BJ (cell line): ENCODE measurements around the gene SERPINH1. TPM values are rescaled to one million over a fixed set of nuclear protein-coding genes. Genes with fewer than 3 reads are reported as not detected.

Source experiments
- CTCF ChIA-PET: fragments of 350-600 bp; formaldehyde crosslinking; extraction: SDS; loops from one replicate; lab custom pipeline; 2021; ENCODE audit warnings: antibody characterized with exemption, inconsistent platforms; lab: Yijun Ruan, JAX
- POLR2A ChIA-PET: fragments of 300-600 bp; sonication (Branson Sonifier 250); formaldehyde crosslinking; extraction: SDS; loops from one replicate; lab custom pipeline; 2021; ENCODE audit warnings: antibody characterized with exemption; lab: Charles Lee
- DNase-seq: peaks from one replicate; pipeline ENCODE4 v3.0.0-alpha.2; 2011; ENCODE audit warnings: low read depth
- H3K27me3 ChIP-seq: 2 replicates; pipeline ENCODE4 v1.6.0; 2011; ENCODE audit warnings: low read length; ENCODE audit not compliant: control insufficient read depth, insufficient read depth
- H3K36me3 ChIP-seq: 2 replicates; pipeline ENCODE4 v1.5.1; 2011; ENCODE audit warnings: low read length; ENCODE audit not compliant: control insufficient read depth, insufficient read depth
- H3K4me3 ChIP-seq: 2 replicates; pipeline ENCODE4 v1.5.1; 2011; ENCODE audit warnings: low read depth, mild to moderate bottlenecking, control low read depth, low read length
- CTCF ChIP-seq: IDR thresholded peaks from 2 replicates; pipeline ENCODE4 v1.5.1; 2011; ENCODE audit warnings: low read depth, mild to moderate bottlenecking, control low read depth, inconsistent platforms, low read length, moderate library complexity; ENCODE audit not compliant: insufficient read depth
- polyA plus RNA-seq: library from polyadenylated mRNA; depleted of rRNA; stranded (reverse); fragments of >200 nt; gene quantifications from 2 replicates; pipeline ENCODE4 v1.2.3, GENCODE V29; 2011

The SERPINH1 gene
- polyA plus RNA-seq, 1 experiment: 1,604 TPM

- Histone ChIP-seq H3K27me3 (peaks cover 7% of the 10 kb centered on the region; the same call in 1 of the 2 replicates), H3K4me3 (no peak overlapping the region), H3K36me3 (no peaks in the 10 kb centered on the region)
- no peak for DNase-seq
- ChIA-PET CTCF (interaction anchor here (0.6 to 8.2 kb wide), 28 partner anchors 9 to 788 kb away, joined by 3 to 168 read pairs (median 5); no protein-coding TSS in a partner anchor), POLR2A (no interaction called here)
- peak; percentile 79 for TF ChIP-seq CTCF
These were observed 29.6 kb upstream of the SERPINH1 start for GRCh38 chr11:75532200-75533048.

- DNase-seq: no peak
- no peaks in the 10 kb centered on the region for H3K36me3 ChIP-seq
- ChIA-PET POLR2A (no interaction called here), CTCF (interaction anchor here (0.7 to 8.2 kb wide), 6 partner anchors 9 to 147 kb away, joined by 5 to 168 read pairs (median 48); no protein-coding TSS in a partner anchor)
- no peak overlapping the region for H3K4me3 ChIP-seq
- H3K27me3 ChIP-seq: 0 out of 2 replicates have a peak, but pooled peaks cover 7% of the 10 kb centered on the region
- no peak for TF ChIP-seq CTCF
These were observed 28.2 kb upstream of the SERPINH1 start for GRCh38 chr11:75533896-75534258.

GRCh38 chr11:75534259-75535069 is 27.6 kb upstream of the SERPINH1 start:
- POLR2A ChIA-PET: no interaction called here
- H3K36me3 ChIP-seq: no peaks in the 10 kb centered on the region
- DNase-seq: no peak
- no peak for TF ChIP-seq CTCF
- CTCF ChIA-PET: interaction anchor here (0.7 to 8.2 kb wide), 7 partner anchors 9 to 147 kb away, joined by 3 to 168 read pairs (median 40); no protein-coding TSS in a partner anchor
- 0 out of 2 replicates have a peak, but pooled peaks cover 3% of the 10 kb centered on the region for H3K27me3 ChIP-seq
- no peak overlapping the region for H3K4me3 ChIP-seq

GRCh38 chr11:75535071-75535470 is 27.0 kb upstream of the SERPINH1 start:
- ChIA-PET CTCF (interaction anchor here (1.7 to 8.2 kb wide), 6 partner anchors 11 to 148 kb away, joined by 3 to 168 read pairs (median 34); no protein-coding TSS in a partner anchor), POLR2A (no interaction called here)
- no peak overlapping the region for H3K4me3 ChIP-seq
- no peak for TF ChIP-seq CTCF
- 0 out of 2 replicates have a peak, but pooled peaks cover 3% of the 10 kb centered on the region for H3K27me3 ChIP-seq
- H3K36me3 ChIP-seq: no peaks in the 10 kb centered on the region
- no peak for DNase-seq
